ENCODE results near the gene FARP2. TPM values are rescaled to one million over a fixed set of nuclear protein-coding genes. Genes with fewer than 3 reads are reported as not detected.
"Not testable (repeated sequence)": the region's sequence is repeated elsewhere in the genome, so short reads cannot be mapped to it uniquely, and the experiment has no call there.

Gene FARP2
- total RNA-seq, 1 donor from 2014 or later: 57.1 TPM

GRCh38 chr2:241315093-241315878 is 40.8 kb upstream of the FARP2 start, which contains the start of gene HDLBP:
Gene HDLBP (minus strand): TSS chr2:241315672. CDS start chr2:241266869, 48,803 bp downstream.
- H3K4me1 Mint-ChIP-seq (ENCODE audit: low read depth): peaks cover 72% of the 10 kb centered on the region
- peak within 1 kb of the TSS; percentile 100 for H3K4me3 Mint-ChIP-seq (ENCODE audit: unreplicated experiment)
- H3K36me3 Mint-ChIP-seq (ENCODE audit: low read depth): peaks cover 2% of the 10 kb centered on the region
- H3K27ac Mint-ChIP-seq (ENCODE audit: unreplicated experiment): peak within 1 kb of the TSS; percentile 100
- H3K9me3 Mint-ChIP-seq (ENCODE audit: low read depth): no peaks in the 10 kb centered on the region
- H3K27me3 Mint-ChIP-seq (ENCODE audit: low read depth): no peaks in the 10 kb centered on the region
- DNase-seq (ENCODE audit: low spot score): peak; percentile 99
- TF ChIP-seq CTCF (IDR thresholded peaks at IDR 0.05): peak; percentile 78

- H3K9me3 Mint-ChIP-seq (ENCODE audit: low read depth): no peaks in the 10 kb centered on the region
- H3K4me1 Mint-ChIP-seq (ENCODE audit: low read depth): peaks cover 72% of the 10 kb centered on the region
- TF ChIP-seq CTCF (IDR thresholded peaks at IDR 0.05): no peak
- H3K27me3 Mint-ChIP-seq (ENCODE audit: low read depth): no peaks in the 10 kb centered on the region
- H3K36me3 Mint-ChIP-seq (ENCODE audit: low read depth): peaks cover 2% of the 10 kb centered on the region
- H3K4me3 Mint-ChIP-seq (ENCODE audit: unreplicated experiment): peak within 1 kb of the TSS; percentile 100
- peak within 1 kb of the TSS; percentile 100 for H3K27ac Mint-ChIP-seq (ENCODE audit: unreplicated experiment)
- DNase-seq (ENCODE audit: low spot score): no peak
These were observed 40.0 kb upstream of the FARP2 start, which contains the start of gene SEPTIN2 for GRCh38 chr2:241315879-241316631. Gene SEPTIN2 (plus strand): TSS chr2:241315925. CDS start chr2:241324233, 8,308 bp downstream.

GRCh38 chr2:241316825-241317224 is 39.3 kb upstream of the FARP2 start:
- TF ChIP-seq CTCF (IDR thresholded peaks at IDR 0.05): no peak
- H3K9me3 Mint-ChIP-seq (ENCODE audit: low read depth): no peaks in the 10 kb centered on the region
- peak overlapping the region; percentile 100 for H3K27ac Mint-ChIP-seq (ENCODE audit: unreplicated experiment)
- H3K4me3 Mint-ChIP-seq (ENCODE audit: unreplicated experiment): peak overlapping the region; percentile 100
- H3K36me3 Mint-ChIP-seq (ENCODE audit: low read depth): peaks cover 2% of the 10 kb centered on the region
- DNase-seq (ENCODE audit: low spot score): no peak
- H3K4me1 Mint-ChIP-seq (ENCODE audit: low read depth): peaks cover 73% of the 10 kb centered on the region
- no peaks in the 10 kb centered on the region for H3K27me3 Mint-ChIP-seq (ENCODE audit: low read depth)

GRCh38 chr2:241317391-241317790 is 38.7 kb upstream of the FARP2 start:
- Mint-ChIP-seq H3K9me3 (ENCODE audit: low read depth) (no peaks in the 10 kb centered on the region), H3K27me3 (ENCODE audit: low read depth) (no peaks in the 10 kb centered on the region), H3K4me1 (ENCODE audit: low read depth) (peaks cover 73% of the 10 kb centered on the region), H3K36me3 (ENCODE audit: low read depth) (peaks cover 2% of the 10 kb centered on the region), H3K4me3 (ENCODE audit: unreplicated experiment) (peak overlapping the region; percentile 100), H3K27ac (ENCODE audit: unreplicated experiment) (peak overlapping the region; percentile 100)
- no peak for TF ChIP-seq CTCF (IDR thresholded peaks at IDR 0.05)
- DNase-seq (ENCODE audit: low spot score): no peak

- Mint-ChIP-seq H3K4me3 (ENCODE audit: unreplicated experiment) (peak overlapping the region; percentile 100), H3K27ac (ENCODE audit: unreplicated experiment) (peak overlapping the region; percentile 41), H3K4me1 (ENCODE audit: low read depth) (peaks cover 70% of the 10 kb centered on the region)
- H3K9me3 Mint-ChIP-seq (ENCODE audit: low read depth); H3K36me3 Mint-ChIP-seq (ENCODE audit: low read depth); H3K27me3 Mint-ChIP-seq (ENCODE audit: low read depth); DNase-seq (ENCODE audit: low spot score): not testable (repeated sequence)
These were observed 37.3 kb upstream of the FARP2 start for GRCh38 chr2:241318830-241319229.

All from chondrocyte (in vitro differentiated cells).